Astrocyte (in vitro differentiated cells and primary cell): ENCODE data around the gene ANO6.

Experiments used
- CTCF ChIP-seq: IDR thresholded peaks from 2 replicates; pipeline ENCODE4 v1.5.1; 2011; ENCODE audit warnings: low read depth, mild to moderate bottlenecking, inconsistent platforms, low read length, moderate library complexity; ENCODE audit not compliant: insufficient read depth
- EZH2 ChIP-seq: IDR thresholded peaks from 2 replicates; pipeline ENCODE4 v1.6.1; 2012; ENCODE audit warnings: mild to moderate bottlenecking, low read length, inconsistent platforms; ENCODE audit not compliant: insufficient read depth

- no peak for TF ChIP-seq EZH2
- no peak for TF ChIP-seq CTCF
Observed at GRCh38 chr12:45259675-45260074, 43.8 kb downstream of the ANO6 start.
